GM19099 (cell line): ENCODE results near the gene SARNP.

Experiments
- POLR2A ChIP-seq: IDR thresholded peaks from 3 replicates; pipeline ENCODE4 v1.6.1; 2011; ENCODE audit warnings: low read depth; ENCODE audit not compliant: insufficient read length; ENCODE audit errors: extremely low read depth

SARNP gene

GRCh38 chr12:55739025-55739378, 78.5 kb downstream of the SARNP start:
- no peak for TF ChIP-seq POLR2A

DNA sequence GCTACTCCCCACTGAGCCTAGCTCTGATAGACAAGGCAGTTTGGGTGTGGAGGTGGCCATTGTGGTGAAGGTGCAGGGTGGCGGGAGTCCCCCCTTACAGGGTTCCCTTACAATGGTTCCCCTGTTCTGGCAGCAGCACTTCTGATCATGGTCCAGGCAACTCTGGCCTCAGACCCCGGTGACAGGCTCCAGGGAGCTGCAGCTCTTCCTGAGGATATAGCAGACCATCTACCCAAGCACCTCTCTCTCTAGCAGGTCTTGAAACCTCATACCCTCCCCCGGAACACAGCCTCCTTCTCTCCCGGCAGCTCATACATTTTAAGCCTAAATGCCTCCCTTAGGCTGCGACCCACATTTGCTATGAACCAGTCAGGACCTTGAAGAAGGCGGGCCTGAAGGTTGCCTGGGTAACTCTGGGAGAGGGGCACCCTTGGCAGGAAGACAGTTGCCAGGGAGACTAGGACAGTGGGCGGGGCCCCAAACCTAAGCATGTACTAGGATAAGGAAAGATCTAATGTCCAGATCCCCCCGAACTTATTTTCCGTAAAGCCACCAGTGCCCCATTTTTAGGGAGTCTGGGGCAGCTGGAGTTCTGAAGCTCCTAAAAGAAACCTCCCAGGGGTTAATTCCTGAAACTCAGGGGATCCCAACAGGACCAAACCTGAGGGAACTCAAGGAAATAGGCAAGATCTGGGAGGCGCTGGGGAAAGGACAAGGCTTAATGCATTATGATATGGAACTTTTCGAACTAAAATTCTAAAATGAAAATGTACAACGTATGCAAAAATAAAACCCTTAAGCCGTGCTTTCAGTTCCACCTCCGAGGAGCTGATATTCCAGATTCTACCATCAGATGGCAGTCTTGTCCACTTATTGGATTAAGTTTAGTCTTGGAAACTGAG, 79.2 kb downstream of the SARNP start:
- peak; percentile 50 for TF ChIP-seq POLR2A

DNA sequence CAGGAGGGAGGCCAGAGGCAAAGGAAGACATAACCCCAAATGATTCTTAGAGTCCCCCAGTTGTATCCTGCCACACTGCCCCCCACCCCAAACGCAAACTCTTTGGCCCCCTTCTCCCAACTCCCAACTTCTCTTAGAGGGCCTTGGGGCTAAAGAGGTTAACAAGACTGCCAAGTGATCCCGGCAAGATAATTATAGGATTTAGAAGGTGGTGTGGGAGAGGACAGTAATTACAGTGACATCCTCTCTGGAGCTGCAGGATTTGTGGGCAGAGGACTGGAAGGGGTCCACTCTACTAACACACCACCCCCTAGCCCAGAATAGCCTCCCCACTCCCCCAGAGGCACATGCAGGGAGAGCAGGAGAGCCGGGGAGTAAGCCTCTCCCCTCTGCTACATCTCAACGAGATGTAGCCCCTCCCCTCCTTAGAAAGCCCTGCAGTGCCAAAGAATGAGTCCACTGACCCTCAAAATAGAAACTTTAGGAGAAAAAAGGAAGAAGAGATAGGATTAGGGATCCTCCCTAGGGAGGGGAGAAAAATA, 79.9 kb downstream of the SARNP start:
- no peak for TF ChIP-seq POLR2A

DNA sequence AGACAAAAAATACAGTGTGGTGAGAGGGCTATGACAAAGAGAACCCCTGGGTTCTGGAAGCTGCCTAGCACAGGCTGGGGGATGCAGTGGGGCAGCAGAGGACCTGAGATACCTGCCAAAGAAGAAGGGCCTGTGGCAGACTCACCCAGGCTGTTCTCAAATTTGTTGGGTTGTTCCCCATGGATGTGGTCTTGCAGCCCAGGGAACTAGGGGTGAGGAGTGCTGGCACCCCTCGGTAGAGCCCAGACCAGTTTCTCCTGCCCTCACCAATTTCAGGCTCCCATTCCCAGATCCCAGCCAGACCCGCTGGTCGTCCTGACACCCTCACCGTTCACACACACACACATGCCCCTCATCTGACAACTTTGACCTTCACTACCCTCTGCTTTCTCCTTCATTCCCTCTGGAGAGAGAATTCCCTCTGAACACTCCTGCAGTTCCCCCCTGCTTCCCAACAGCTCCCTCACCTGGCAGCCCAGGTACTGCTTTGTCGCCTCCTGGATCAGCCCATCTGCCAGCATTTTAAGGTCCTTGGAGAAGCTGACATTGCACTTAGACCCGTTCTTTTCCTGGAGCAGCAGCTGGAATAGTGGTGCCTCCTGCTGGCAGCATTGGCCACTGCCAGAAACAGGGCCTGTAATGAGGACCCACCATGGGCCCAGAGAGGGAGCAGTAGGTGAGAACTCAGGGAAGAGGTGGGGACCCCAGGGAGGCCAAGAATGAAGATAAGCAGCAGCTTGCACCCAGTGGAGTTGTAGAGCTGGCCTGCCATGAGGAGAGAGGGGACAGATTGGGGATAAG, 80.5 kb downstream of the SARNP start:
- TF ChIP-seq POLR2A: no peak

DNA sequence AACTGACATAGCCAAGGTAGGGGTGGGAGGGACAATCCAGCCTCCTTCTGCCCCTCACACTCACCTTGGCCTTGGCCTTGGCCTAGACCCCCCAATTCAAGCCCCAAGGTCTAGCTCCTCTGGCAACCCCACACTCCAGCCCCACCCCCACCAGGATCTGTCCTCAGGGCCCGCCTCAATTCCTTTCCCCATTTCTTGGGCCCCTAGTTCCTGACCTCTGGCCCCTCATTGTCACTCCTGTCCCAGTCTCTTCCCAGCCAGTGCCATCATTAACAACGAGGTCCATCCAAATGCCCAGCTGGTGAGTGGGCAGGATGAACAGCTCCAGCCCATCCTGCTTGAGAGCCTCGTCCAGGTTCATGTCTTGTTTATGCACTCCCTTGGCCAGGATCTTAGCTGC, 81.4 kb downstream of the SARNP start:
- TF ChIP-seq POLR2A: no peak

- no peak for TF ChIP-seq POLR2A
These were observed 82.9 kb downstream of the SARNP start for GRCh38 chr12:55734595-55734994.

DNA sequence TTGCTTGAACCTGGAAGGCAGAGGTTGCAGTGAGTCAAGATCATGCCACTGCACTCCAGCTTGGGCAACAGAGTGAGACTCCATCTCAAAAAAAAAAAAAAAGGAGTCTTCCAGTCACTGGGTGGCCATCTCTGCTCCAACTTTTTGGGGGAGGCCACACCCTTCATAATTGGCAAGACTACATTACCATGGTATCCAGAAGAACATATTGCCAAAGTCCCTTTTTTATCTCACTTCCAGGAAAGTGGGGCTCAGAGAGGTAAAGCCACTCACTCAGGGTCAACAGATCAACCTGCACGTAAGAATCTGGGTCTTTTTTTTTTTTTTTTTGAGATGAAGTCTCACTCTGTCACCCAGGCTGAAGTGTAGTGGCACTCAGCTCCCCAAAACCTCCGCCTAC, 83.7 kb downstream of the SARNP start:
- TF ChIP-seq POLR2A: no peak

- no peak for TF ChIP-seq POLR2A
These were observed 84.4 kb downstream of the SARNP start for GRCh38 chr12:55733021-55733555.

GRCh38 chr12:55732288-55732687, 85.2 kb downstream of the SARNP start:
- TF ChIP-seq POLR2A: no peak

GRCh38 chr12:55729819-55730818, 87.4 kb downstream of the SARNP start:
- no peak for TF ChIP-seq POLR2A

- peak; percentile 47 for TF ChIP-seq POLR2A
These were observed 88.3 kb downstream of the SARNP start, which contains the start of gene CD63 for GRCh38 chr12:55728939-55729818. Gene CD63, minus strand, starts transcription at chr12:55729009. Its CDS starts 668 bp downstream, at chr12:55728341.

DNA sequence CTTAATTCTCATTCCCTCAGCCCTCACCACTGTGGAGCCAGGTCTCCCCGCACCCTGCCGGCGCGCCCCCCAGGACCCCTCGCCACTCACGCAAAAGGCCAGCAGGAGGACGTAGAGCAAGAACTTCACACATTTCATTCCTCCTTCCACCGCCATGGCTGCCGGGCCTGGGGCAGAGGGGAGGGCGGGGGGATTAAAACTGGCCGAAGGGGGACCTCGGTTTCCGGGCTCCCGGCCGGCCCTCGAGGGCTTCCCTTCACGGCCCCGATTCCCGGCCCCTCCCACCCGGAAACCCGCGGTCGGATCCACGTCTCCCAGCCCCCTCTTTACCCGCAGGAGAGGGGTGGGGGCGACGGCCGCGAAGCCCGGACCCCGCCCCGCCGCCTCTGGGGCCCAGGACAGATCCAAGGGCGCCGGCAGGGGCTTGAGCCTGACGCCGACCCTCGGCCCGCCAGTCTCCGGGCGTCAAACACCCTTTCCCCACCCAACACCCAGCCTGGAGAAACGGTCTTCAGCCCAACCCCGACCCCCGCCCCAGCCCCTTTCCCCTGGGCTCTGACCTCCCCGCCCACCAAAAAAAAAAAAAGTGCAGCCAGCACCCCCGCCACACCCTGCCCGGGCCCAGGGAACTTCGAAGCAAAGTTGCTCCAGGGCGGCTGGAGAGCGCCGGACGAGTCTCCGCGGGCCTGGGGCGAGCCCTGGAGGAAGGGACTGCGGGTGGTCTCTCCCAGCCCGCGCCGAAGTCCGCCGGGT, 89.2 kb downstream of the SARNP start:
- no peak for TF ChIP-seq POLR2A
